Measurements from ENCODE around the gene OR6T1. TPM values are rescaled to one million over a fixed set of nuclear protein-coding genes. Genes with fewer than 3 reads are reported as not detected.

The OR6T1 gene
- total RNA-seq, 1 experiment from 2014 or later, result not detected

DNA sequence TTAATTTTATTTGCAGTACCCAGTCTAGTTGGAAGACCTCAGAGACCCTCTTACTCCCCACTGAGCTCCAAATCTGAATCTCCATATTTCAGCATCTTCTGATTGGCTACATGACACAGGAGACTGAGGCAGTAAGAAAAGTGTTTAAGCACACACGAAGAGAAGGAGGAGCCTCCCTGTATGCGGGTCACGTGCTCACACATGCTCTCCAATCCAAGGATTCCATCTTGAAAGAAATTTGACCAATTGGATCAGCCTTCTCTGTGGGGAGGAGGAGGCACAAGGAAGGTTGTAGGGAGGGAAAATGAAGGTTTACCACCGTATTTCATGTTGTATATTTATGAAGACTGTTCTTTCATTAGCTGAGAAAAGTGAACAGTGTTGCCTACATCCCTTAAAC lies 1.2 kb downstream of the OR6T1 start (continued):
- TF ChIP-seq, protein P1, sequence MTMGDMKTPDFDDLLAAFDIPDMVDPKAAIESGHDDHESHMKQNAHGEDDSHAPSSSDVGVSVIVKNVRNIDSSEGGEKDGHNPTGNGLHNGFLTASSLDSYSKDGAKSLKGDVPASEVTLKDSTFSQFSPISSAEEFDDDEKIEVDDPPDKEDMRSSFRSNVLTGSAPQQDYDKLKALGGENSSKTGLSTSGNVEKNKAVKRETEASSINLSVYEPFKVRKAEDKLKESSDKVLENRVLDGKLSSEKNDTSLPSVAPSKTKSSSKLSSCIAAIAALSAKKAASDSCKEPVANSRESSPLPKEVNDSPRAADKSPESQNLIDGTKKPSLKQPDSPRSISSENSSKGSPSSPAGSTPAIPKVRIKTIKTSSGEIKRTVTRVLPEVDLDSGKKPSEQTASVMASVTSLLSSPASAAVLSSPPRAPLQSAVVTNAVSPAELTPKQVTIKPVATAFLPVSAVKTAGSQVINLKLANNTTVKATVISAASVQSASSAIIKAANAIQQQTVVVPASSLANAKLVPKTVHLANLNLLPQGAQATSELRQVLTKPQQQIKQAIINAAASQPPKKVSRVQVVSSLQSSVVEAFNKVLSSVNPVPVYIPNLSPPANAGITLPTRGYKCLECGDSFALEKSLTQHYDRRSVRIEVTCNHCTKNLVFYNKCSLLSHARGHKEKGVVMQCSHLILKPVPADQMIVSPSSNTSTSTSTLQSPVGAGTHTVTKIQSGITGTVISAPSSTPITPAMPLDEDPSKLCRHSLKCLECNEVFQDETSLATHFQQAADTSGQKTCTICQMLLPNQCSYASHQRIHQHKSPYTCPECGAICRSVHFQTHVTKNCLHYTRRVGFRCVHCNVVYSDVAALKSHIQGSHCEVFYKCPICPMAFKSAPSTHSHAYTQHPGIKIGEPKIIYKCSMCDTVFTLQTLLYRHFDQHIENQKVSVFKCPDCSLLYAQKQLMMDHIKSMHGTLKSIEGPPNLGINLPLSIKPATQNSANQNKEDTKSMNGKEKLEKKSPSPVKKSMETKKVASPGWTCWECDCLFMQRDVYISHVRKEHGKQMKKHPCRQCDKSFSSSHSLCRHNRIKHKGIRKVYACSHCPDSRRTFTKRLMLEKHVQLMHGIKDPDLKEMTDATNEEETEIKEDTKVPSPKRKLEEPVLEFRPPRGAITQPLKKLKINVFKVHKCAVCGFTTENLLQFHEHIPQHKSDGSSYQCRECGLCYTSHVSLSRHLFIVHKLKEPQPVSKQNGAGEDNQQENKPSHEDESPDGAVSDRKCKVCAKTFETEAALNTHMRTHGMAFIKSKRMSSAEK (CRISPR knock-in tag; IDR thresholded peaks at IDR 0.05; ENCODE audit: borderline replicate concordance), result no peak
- TF ChIP-seq, protein P2, sequence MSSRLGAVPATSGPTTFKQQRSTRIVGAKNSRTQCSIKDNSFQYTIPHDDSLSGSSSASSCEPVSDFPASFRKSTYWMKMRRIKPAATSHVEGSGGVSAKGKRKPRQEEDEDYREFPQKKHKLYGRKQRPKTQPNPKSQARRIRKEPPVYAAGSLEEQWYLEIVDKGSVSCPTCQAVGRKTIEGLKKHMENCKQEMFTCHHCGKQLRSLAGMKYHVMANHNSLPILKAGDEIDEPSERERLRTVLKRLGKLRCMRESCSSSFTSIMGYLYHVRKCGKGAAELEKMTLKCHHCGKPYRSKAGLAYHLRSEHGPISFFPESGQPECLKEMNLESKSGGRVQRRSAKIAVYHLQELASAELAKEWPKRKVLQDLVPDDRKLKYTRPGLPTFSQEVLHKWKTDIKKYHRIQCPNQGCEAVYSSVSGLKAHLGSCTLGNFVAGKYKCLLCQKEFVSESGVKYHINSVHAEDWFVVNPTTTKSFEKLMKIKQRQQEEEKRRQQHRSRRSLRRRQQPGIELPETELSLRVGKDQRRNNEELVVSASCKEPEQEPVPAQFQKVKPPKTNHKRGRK (CRISPR knock-in tag; IDR thresholded peaks at IDR 0.05; ENCODE audit: borderline replicate concordance), result no peak
- TF ChIP-seq PRRX2 (CRISPR knock-in tag; IDR thresholded peaks at IDR 0.05) (no peak), ETV6 (CRISPR knock-in tag; IDR thresholded peaks at IDR 0.05) (no peak), HMGA2 (CRISPR knock-in tag; IDR thresholded peaks at IDR 0.05) (no peak), ESRRA (CRISPR knock-in tag; IDR thresholded peaks at IDR 0.05; ENCODE audit: borderline replicate concordance) (no peak), JAZF1 (CRISPR knock-in tag; IDR thresholded peaks at IDR 0.05) (no peak), ZNF232 (CRISPR knock-in tag; IDR thresholded peaks at IDR 0.05) (no peak), NFATC4 (CRISPR knock-in tag; IDR thresholded peaks at IDR 0.05) (no peak)
- TF ChIP-seq, protein P3, sequence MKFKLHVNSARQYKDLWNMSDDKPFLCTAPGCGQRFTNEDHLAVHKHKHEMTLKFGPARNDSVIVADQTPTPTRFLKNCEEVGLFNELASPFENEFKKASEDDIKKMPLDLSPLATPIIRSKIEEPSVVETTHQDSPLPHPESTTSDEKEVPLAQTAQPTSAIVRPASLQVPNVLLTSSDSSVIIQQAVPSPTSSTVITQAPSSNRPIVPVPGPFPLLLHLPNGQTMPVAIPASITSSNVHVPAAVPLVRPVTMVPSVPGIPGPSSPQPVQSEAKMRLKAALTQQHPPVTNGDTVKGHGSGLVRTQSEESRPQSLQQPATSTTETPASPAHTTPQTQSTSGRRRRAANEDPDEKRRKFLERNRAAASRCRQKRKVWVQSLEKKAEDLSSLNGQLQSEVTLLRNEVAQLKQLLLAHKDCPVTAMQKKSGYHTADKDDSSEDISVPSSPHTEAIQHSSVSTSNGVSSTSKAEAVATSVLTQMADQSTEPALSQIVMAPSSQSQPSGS (CRISPR knock-in tag; IDR thresholded peaks at IDR 0.05; ENCODE audit: borderline replicate concordance, low read depth), result no peak
- TF ChIP-seq, protein P4, sequence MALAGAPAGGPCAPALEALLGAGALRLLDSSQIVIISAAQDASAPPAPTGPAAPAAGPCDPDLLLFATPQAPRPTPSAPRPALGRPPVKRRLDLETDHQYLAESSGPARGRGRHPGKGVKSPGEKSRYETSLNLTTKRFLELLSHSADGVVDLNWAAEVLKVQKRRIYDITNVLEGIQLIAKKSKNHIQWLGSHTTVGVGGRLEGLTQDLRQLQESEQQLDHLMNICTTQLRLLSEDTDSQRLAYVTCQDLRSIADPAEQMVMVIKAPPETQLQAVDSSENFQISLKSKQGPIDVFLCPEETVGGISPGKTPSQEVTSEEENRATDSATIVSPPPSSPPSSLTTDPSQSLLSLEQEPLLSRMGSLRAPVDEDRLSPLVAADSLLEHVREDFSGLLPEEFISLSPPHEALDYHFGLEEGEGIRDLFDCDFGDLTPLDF (CRISPR knock-in tag; IDR thresholded peaks at IDR 0.05), result no peak
- TF ChIP-seq, protein P5, sequence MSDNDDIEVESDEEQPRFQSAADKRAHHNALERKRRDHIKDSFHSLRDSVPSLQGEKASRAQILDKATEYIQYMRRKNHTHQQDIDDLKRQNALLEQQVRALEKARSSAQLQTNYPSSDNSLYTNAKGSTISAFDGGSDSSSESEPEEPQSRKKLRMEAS (CRISPR knock-in tag; IDR thresholded peaks at IDR 0.05), result no peak
- TF ChIP-seq, protein P6, sequence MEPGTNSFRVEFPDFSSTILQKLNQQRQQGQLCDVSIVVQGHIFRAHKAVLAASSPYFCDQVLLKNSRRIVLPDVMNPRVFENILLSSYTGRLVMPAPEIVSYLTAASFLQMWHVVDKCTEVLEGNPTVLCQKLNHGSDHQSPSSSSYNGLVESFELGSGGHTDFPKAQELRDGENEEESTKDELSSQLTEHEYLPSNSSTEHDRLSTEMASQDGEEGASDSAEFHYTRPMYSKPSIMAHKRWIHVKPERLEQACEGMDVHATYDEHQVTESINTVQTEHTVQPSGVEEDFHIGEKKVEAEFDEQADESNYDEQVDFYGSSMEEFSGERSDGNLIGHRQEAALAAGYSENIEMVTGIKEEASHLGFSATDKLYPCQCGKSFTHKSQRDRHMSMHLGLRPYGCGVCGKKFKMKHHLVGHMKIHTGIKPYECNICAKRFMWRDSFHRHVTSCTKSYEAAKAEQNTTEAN (CRISPR knock-in tag; IDR thresholded peaks at IDR 0.05), result no peak
- TF ChIP-seq, protein P7, sequence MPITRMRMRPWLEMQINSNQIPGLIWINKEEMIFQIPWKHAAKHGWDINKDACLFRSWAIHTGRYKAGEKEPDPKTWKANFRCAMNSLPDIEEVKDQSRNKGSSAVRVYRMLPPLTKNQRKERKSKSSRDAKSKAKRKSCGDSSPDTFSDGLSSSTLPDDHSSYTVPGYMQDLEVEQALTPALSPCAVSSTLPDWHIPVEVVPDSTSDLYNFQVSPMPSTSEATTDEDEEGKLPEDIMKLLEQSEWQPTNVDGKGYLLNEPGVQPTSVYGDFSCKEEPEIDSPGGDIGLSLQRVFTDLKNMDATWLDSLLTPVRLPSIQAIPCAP (CRISPR knock-in tag; IDR thresholded peaks at IDR 0.05), result no peak

DNA sequence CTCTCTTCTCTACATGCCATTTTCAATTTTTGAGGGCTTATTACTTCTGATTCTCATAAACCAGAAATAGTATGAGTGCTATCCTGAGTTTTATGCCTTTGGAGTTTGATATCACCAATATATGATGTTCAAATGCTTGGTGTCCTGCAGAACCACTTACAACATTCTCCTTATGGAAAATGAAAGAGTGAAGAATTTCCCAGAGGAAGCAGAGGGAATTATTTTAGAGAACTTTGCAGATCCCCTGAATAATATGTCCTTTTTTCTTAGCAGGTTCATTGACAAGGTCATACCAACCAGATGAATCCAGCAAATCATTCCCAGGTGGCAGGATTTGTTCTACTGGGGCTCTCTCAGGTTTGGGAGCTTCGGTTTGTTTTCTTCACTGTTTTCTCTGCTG lies 4.3 kb downstream of the OR6T1 start, which contains the start of gene OR4D5:
Gene OR4D5, plus strand, starts transcription at position 301 of the 400 bp plus-strand sequence. Its CDS starts 0 bp downstream, at position 301.
- H3K36me3 Mint-ChIP-seq, result no peaks in the 10 kb centered on the region
- DNase-seq (ENCODE audit: low spot score), result no peak
- ChIA-PET CTCF (no interaction called here), POLR2A (no interaction called here)
- no peak for ATAC-seq
- H3K27me3 Mint-ChIP-seq (ENCODE audit: low read depth), result no peaks in the 10 kb centered on the region
- no peaks in the 10 kb centered on the region for H3K4me1 Mint-ChIP-seq
- H3K27ac Mint-ChIP-seq, result no peak within 1 kb of the TSS
- H3K9me3 Mint-ChIP-seq, result peaks cover 14% of the 10 kb centered on the region
- H3K4me3 Mint-ChIP-seq, result no peak within 1 kb of the TSS
- TF ChIP-seq ETV6 (CRISPR knock-in tag; IDR thresholded peaks at IDR 0.05) (no peak), NFE2L1 (CRISPR knock-in tag; IDR thresholded peaks at IDR 0.05) (no peak), ZNF219 (CRISPR knock-in tag; IDR thresholded peaks at IDR 0.05; ENCODE audit: borderline replicate concordance) (no peak), EMX1 (CRISPR knock-in tag; IDR thresholded peaks at IDR 0.05) (no peak), GRHL2 (CRISPR knock-in tag; IDR thresholded peaks at IDR 0.05; ENCODE audit: insufficient replicate concordance, severe bottlenecking) (no peak), ZNF232 (CRISPR knock-in tag; IDR thresholded peaks at IDR 0.05) (no peak), SMAD4 (CRISPR knock-in tag; IDR thresholded peaks at IDR 0.05) (no peak), RORB (CRISPR knock-in tag; IDR thresholded peaks at IDR 0.05) (no peak), NFATC4 (CRISPR knock-in tag; IDR thresholded peaks at IDR 0.05) (no peak)
- TF ChIP-seq, protein P8, sequence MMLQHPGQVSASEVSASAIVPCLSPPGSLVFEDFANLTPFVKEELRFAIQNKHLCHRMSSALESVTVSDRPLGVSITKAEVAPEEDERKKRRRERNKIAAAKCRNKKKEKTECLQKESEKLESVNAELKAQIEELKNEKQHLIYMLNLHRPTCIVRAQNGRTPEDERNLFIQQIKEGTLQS (CRISPR knock-in tag; conservative IDR thresholded peaks at IDR 0.05), result no peak
- TF ChIP-seq, protein P7 (CRISPR knock-in tag; IDR thresholded peaks at IDR 0.05), result no peak
